ENCODE results near the gene USP15.

Gene USP15

DNA sequence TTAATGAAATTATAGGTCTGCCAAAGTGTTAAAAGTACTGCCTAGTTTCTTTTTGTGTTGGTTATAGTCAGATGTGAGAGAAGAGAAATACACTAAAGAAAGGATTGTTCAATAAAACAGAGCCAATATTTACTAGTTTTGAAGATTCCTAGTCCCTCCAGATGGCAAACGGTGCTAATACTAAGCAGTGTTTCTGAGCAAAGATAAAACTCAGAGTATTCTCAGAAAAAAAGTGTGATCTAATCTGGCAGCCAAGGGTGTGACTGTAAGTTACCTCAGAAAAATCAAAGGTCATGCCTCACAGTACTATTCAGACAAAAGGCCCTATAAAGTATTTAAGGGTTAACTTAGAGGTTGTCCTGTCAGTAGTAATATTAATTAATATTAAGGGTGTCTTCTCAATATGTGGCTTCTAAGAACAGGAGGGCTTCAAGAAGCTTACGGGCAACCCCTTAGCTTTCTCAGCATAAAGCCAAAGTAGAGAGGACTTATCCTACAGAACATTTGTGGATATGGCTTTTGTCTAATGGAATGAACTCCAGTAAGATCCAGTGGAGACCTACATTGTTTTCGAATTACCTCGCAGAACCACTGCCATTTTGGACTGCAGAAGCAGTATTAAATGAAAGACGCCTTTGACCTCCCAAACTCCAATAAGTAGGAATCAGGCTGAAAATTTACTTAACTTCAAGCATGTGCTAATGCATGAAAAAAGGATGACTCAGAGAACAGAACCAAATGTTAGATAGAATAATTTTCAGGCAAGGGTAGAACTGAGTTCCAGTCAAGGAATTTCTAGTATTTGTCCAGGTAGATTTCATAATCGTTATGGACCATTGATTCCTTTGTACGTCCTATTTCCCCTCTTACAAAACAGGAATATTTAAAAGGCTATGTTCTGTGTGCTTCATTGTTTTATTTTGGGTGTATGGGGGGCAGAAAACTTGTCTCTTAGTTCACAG lies 46.6 kb downstream of the USP15 start:
- Histone ChIP-seq H3K36me3 (ENCODE audit: insufficient read depth, low read length) (peaks cover 72% of the 10 kb centered on the region), H3K9me3 (ENCODE audit: low read depth, low read length) (peaks cover 21% of the 10 kb centered on the region), H3K9ac (ENCODE audit: insufficient read length) (no peak overlapping the region), H3K27ac (no peak overlapping the region), H3K4me3 (no peak overlapping the region)
- DNase-seq (ENCODE audit: low read depth, low spot score) = no peak
- TF ChIP-seq EZH2 (IDR thresholded peaks at IDR 0.05) (no peak), POLR2AphosphoS5 (IDR thresholded peaks at IDR 0.05; ENCODE audit: borderline replicate concordance, low read depth, low read length) (no peak), FOXP2 (optimal IDR thresholded peaks at IDR 0.05; ENCODE audit: control extremely low read depth, extremely low read length, insufficient read depth) (no peak)

DNA sequence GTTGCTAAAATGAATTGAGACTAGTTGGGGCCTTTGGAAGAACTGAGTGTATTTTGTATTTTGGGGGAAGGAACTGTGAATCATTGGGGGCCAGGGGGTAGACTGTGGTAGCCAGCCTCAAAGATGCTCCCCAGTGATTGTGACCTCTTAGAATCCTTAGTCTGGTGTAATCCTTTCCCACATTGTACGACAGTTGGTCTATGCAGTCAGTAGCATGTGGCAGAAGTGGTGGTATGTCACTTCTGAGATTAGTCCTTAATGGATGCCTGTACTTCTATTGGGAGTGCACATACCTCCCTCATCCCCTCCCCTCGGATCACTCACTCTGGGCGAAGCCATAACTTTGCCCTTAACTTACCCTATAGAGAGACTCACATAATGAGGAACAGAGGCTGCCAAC lies 48.0 kb downstream of the USP15 start:
- H3K9ac ChIP-seq (ENCODE audit: insufficient read length) = no peak overlapping the region
- peaks cover 13% of the 10 kb centered on the region for H3K9me3 ChIP-seq (ENCODE audit: low read depth, low read length)
- TF ChIP-seq FOXP2 (optimal IDR thresholded peaks at IDR 0.05; ENCODE audit: control extremely low read depth, extremely low read length, insufficient read depth) = no peak
- TF ChIP-seq EZH2 (IDR thresholded peaks at IDR 0.05) = no peak
- no peak for TF ChIP-seq POLR2AphosphoS5 (IDR thresholded peaks at IDR 0.05; ENCODE audit: borderline replicate concordance, low read depth, low read length)
- no peak overlapping the region for H3K27ac ChIP-seq
- DNase-seq (ENCODE audit: low read depth, low spot score) = no peak
- peaks cover 59% of the 10 kb centered on the region for H3K36me3 ChIP-seq (ENCODE audit: insufficient read depth, low read length)
- no peak overlapping the region for H3K4me3 ChIP-seq

DNA sequence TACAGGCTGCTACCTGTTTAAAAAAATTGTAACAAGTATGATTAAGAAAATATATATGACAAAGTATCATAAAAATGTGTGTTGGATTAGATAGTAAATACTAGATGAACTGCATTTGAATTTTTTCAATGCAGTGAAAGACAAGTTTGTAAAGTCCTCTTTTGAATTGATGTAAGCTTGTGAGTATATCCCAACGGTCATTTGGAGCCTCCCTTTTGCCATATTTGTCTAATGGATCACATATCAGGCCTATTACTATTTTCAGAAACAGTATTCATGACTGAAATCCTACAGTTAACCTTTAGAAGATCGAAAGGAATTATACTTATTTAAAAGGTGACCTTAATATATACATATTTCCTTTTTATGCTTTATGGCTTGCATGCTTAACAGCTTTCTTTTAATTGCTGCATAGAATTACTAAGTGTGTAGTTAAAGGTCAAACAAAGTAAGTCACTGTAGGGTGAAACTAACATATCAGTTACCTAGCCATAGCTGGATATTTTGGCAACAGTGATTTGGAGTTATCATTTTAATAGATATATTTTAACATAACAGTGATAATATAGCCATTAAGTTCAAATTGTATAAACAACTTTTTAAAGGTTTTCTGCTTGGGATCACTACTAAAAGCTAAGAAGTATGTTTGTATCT lies 53.6 kb downstream of the USP15 start:
- Histone ChIP-seq H3K9me3 (ENCODE audit: low read depth, low read length) (no peaks in the 10 kb centered on the region), H3K4me3 (no peak overlapping the region), H3K9ac (ENCODE audit: insufficient read length) (no peak overlapping the region), H3K27ac (no peak overlapping the region), H3K36me3 (ENCODE audit: insufficient read depth, low read length) (peaks cover 32% of the 10 kb centered on the region)
- TF ChIP-seq EZH2 (IDR thresholded peaks at IDR 0.05) (no peak), FOXP2 (optimal IDR thresholded peaks at IDR 0.05; ENCODE audit: control extremely low read depth, extremely low read length, insufficient read depth) (no peak), POLR2AphosphoS5 (IDR thresholded peaks at IDR 0.05; ENCODE audit: borderline replicate concordance, low read depth, low read length) (no peak)
- no peak for DNase-seq (ENCODE audit: low read depth, low spot score)

DNA sequence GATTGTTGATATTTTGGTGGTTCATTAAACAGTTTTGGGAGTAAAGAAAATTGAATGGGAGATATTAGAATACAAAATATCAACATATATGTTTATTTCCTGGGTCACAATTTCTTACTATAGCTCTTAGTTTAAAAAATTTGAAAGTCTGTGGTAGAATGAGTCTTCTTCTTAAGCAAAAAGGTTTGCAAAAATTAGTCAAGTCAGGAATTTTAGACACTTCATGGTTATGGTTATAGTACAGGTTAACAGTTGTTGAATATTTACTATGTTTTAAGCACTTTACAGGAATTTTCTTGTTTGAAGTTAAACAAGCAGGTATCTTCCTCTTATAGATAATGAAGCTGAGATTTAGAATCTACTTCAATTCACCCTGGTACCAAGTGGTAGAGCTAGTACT lies 56.8 kb downstream of the USP15 start:
- H3K4me3 ChIP-seq = no peak overlapping the region
- DNase-seq (ENCODE audit: low read depth, low spot score) = no peak
- TF ChIP-seq FOXP2 (optimal IDR thresholded peaks at IDR 0.05; ENCODE audit: control extremely low read depth, extremely low read length, insufficient read depth) (no peak), POLR2AphosphoS5 (IDR thresholded peaks at IDR 0.05; ENCODE audit: borderline replicate concordance, low read depth, low read length) (no peak), EZH2 (IDR thresholded peaks at IDR 0.05) (no peak)
- peaks cover 50% of the 10 kb centered on the region for H3K36me3 ChIP-seq (ENCODE audit: insufficient read depth, low read length)
- H3K27ac ChIP-seq = no peak overlapping the region
- no peak overlapping the region for H3K9ac ChIP-seq (ENCODE audit: insufficient read length)
- no peaks in the 10 kb centered on the region for H3K9me3 ChIP-seq (ENCODE audit: low read depth, low read length)

DNA sequence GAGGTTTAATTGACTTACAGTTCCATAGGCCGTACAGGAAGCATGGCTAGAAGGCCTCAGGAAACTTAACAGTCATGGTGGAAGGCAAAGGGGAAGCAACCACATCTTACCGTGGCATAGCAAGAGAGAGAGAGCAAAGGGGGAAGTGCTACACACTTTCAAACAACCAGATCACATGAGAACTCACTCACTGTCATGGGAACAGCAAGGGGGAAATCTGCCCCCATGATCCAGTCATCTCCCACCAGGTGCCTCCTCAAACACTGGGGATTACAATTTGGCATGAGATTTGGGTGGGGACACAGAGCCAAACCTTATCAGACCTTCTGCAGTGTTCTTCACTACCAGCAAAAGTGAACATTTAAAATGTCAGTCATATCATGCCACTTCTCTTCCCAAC lies 58.9 kb downstream of the USP15 start:
- Histone ChIP-seq H3K4me3 (no peak overlapping the region), H3K27ac (no peak overlapping the region), H3K9me3 (ENCODE audit: low read depth, low read length) (no peaks in the 10 kb centered on the region), H3K36me3 (ENCODE audit: insufficient read depth, low read length) (peaks cover 64% of the 10 kb centered on the region), H3K9ac (ENCODE audit: insufficient read length) (no peak overlapping the region)
- TF ChIP-seq FOXP2 (optimal IDR thresholded peaks at IDR 0.05; ENCODE audit: control extremely low read depth, extremely low read length, insufficient read depth) (no peak), EZH2 (IDR thresholded peaks at IDR 0.05) (no peak), POLR2AphosphoS5 (IDR thresholded peaks at IDR 0.05; ENCODE audit: borderline replicate concordance, low read depth, low read length) (no peak)
- no peak for DNase-seq (ENCODE audit: low read depth, low spot score)

DNA sequence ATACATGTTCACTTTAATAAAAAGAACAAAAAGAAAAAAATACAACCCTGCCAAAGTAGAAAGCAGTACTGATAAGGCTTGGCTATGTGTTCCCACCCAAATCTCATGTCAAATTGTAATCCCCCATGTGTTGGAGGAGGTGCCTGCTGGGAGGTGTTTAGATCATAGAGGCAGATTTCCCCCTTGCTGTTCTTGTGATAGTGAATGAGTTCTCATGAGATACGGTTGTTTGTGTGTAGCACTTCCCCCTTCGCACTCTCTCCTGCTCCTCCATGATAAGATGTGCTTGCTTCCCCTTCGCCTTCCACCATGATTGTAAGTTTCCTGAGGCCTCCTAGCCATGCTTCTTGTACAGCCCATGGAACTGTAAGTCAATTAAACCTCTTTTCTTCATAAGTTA lies 59.9 kb downstream of the USP15 start:
- H3K4me3 ChIP-seq = no peak overlapping the region
- TF ChIP-seq FOXP2 (optimal IDR thresholded peaks at IDR 0.05; ENCODE audit: control extremely low read depth, extremely low read length, insufficient read depth) (no peak), EZH2 (IDR thresholded peaks at IDR 0.05) (no peak), POLR2AphosphoS5 (IDR thresholded peaks at IDR 0.05; ENCODE audit: borderline replicate concordance, low read depth, low read length) (no peak)
- H3K27ac ChIP-seq = no peak overlapping the region
- H3K9ac ChIP-seq (ENCODE audit: insufficient read length) = no peak overlapping the region
- H3K36me3 ChIP-seq (ENCODE audit: insufficient read depth, low read length) = peaks cover 61% of the 10 kb centered on the region
- no peaks in the 10 kb centered on the region for H3K9me3 ChIP-seq (ENCODE audit: low read depth, low read length)
- no peak for DNase-seq (ENCODE audit: low read depth, low spot score)

DNA sequence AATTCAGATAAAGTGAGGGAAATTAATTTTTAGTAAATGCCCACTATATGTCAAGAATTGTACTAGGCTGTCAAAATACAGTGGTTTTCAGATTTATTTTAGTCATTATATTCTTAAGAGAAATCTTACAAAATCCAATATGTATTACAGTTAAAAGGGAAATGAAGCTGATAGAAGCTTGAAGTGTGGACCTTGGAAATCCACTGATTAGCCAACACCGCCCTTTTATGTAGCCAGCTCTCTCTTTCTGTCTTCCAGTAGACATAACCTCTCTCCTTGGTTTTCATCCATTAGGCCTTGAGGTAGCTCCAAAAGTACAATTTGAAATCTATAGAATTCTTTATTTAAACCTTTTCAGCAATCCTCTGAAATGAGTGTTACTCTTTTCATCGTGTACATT lies 63.2 kb downstream of the USP15 start:
- Histone ChIP-seq H3K36me3 (ENCODE audit: insufficient read depth, low read length) (peaks cover 55% of the 10 kb centered on the region), H3K9me3 (ENCODE audit: low read depth, low read length) (no peaks in the 10 kb centered on the region), H3K27ac (no peak overlapping the region), H3K4me3 (no peak overlapping the region), H3K9ac (ENCODE audit: insufficient read length) (no peak overlapping the region)
- TF ChIP-seq POLR2AphosphoS5 (IDR thresholded peaks at IDR 0.05; ENCODE audit: borderline replicate concordance, low read depth, low read length) (no peak), FOXP2 (optimal IDR thresholded peaks at IDR 0.05; ENCODE audit: control extremely low read depth, extremely low read length, insufficient read depth) (no peak), EZH2 (IDR thresholded peaks at IDR 0.05) (no peak)
- DNase-seq (ENCODE audit: low read depth, low spot score) = no peak

DNA sequence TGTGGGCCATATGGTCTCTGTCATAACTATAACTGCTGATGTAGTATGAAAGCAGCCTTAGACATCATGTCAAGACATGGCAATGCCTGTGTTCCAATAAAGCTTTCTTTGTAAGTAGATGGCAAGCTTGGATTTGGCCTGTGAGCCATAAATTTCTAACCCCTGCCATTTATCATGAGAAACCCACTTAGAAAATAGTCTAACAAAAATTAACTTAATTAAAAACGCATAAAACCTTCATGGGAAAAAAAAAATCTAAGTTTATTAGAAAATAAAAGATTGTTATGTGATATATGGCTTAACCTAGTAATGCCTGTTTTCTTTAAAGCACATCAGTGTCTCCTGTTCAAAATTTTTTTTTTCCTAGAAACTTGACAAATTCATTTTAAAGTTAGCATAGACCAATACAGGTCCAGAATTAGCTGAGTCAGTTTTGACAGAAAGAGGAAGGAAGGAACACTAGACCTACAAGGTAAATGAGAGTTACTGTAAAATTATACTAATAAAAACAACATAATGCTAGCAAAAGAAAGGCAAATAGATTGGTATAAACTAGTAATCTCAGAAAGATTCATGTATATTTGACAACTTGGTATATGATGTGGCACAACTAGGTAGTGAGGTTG lies 68.2 kb downstream of the USP15 start:
- DNase-seq (ENCODE audit: low read depth, low spot score) = no peak
- H3K9me3 ChIP-seq (ENCODE audit: low read depth, low read length) = no peaks in the 10 kb centered on the region
- TF ChIP-seq FOXP2 (optimal IDR thresholded peaks at IDR 0.05; ENCODE audit: control extremely low read depth, extremely low read length, insufficient read depth) = no peak
- TF ChIP-seq POLR2AphosphoS5 (IDR thresholded peaks at IDR 0.05; ENCODE audit: borderline replicate concordance, low read depth, low read length) = no peak
- no peak for TF ChIP-seq EZH2 (IDR thresholded peaks at IDR 0.05)
- H3K27ac ChIP-seq = no peak overlapping the region
- H3K4me3 ChIP-seq = no peak overlapping the region
- no peak overlapping the region for H3K9ac ChIP-seq (ENCODE audit: insufficient read length)
- peaks cover 29% of the 10 kb centered on the region for H3K36me3 ChIP-seq (ENCODE audit: insufficient read depth, low read length)

All from SK-N-MC (cell line).